Tibial nerve (tissue), 4 donors: ENCODE measurements around the gene AQP2.

Experiments
- CTCF ChIP-seq, 5 experiments: fragments of 200-600 bp in 3 of 5; fragments of 450-650 bp in 2 of 5; sonication (generic) in 3 of 5; IDR thresholded peaks; one replicate each; pipeline ENCODE4 v1.5.1; 2016 to 2019; ENCODE audit warnings: antibody characterized with exemption in 5 of 5, mild to moderate bottlenecking in 3 of 5, moderate library complexity in 2 of 5
- EP300 ChIP-seq, 2 donors: sonication (generic); formaldehyde crosslinking; IDR thresholded peaks; one replicate each; pipeline ENCODE4 v1.6.1; 2017; ENCODE audit warnings: antibody characterized with exemption in 2 of 2, mild to moderate bottlenecking in 1 of 2
- POLR2A ChIP-seq, 2 donors: fragments of 450-650 bp; IDR thresholded peaks; one replicate each; pipeline ENCODE4 v1.6.1; 2017; ENCODE audit warnings: antibody characterized with exemption in 2 of 2, mild to moderate bottlenecking in 2 of 2, moderate library complexity in 2 of 2

DNA sequence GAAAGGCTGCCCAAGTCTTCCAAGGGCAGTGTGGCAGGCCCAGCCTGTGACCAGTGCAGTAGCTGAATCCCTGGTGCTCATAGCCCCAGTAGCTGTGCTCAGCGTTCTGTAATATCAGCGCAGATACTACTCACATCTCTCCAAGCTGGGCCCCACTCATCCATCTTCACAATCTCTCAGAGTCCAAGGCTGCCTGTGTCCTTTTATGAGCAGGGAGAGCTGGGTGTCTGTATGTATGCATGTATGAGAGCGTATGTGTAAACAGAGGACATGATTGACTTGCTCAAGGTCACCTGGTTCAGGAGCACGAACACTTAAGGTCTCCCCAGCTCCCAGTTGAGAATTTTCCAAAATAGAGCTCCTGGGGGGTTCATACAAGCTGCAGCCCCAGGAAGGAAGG lies 27.6 kb downstream of the AQP2 start:
- TF ChIP-seq CTCF (IDR thresholded peaks at IDR 0.05) (no peak), EP300 (IDR thresholded peaks at IDR 0.05) (no peak), POLR2A (IDR thresholded peaks at IDR 0.05) (no peak)
